SU-DHL-6 (cell line): ENCODE measurements around the gene ASCC2.

ENCODE experiments used
- H2AFZ ChIP-seq: fragments of 200-600 bp; sonication (generic); 2 replicates; pipeline ENCODE4 v1.6.1; 2014; ENCODE audit warnings: low read depth, mild to moderate bottlenecking, moderate library complexity, mixed read lengths, antibody characterized with exemption, low read length; ENCODE audit not compliant: severe bottlenecking
- H3F3A ChIP-seq: fragments of 200-600 bp; shearing (Covaris generic); 2 replicates; pipeline ENCODE4 v1.6.0; 2016; ENCODE audit warnings: antibody characterized with exemption, mild to moderate bottlenecking; ENCODE audit not compliant: insufficient read depth
- H3K27ac ChIP-seq: fragments of 200-600 bp; sonication (generic); 2 replicates; pipeline ENCODE4 v1.5.1; 2016; ENCODE audit warnings: low read depth, mild to moderate bottlenecking, low read length, moderate library complexity, mixed read lengths
- H3K27me3 ChIP-seq: fragments of 200-600 bp; sonication (generic), shearing (Covaris generic); 2 replicates; pipeline ENCODE4 v1.6.0; 2014; ENCODE audit warnings: mild to moderate bottlenecking, low read length
- H3K36me3 ChIP-seq: fragments of 200-600 bp; sonication (generic); 2 replicates; pipeline ENCODE4 v1.6.1; 2014; ENCODE audit warnings: mild to moderate bottlenecking, low read length, mixed read lengths
- H3K4me2 ChIP-seq: fragments of 300-600, 200-600 bp; shearing (Covaris generic), sonication (generic); 2 replicates; pipeline ENCODE4 v1.6.0; 2014; ENCODE audit warnings: low read length, low read depth, mild to moderate bottlenecking; ENCODE audit not compliant: poor library complexity, severe bottlenecking
- H3K4me3 ChIP-seq: fragments of 200-600 bp; sonication (generic); 2 replicates; pipeline ENCODE4 v1.5.1; 2014; ENCODE audit warnings: antibody characterized with exemption, low read length, mild to moderate bottlenecking, mixed read lengths; ENCODE audit not compliant: insufficient read depth, poor library complexity, severe bottlenecking
- H3K79me2 ChIP-seq: fragments of 200-600 bp; sonication (generic); 2 replicates; pipeline ENCODE4 v1.6.1; 2014; ENCODE audit warnings: mild to moderate bottlenecking, low read length, moderate library complexity; ENCODE audit not compliant: insufficient read depth
- H3K9ac ChIP-seq: fragments of 200-600 bp; sonication (generic); 2 replicates; pipeline ENCODE4 v1.7.0; 2014; ENCODE audit warnings: mild to moderate bottlenecking, low read length
- H3K9me2 ChIP-seq: fragments of 200-600 bp; sonication (generic); replicated peaks from 2 replicates; pipeline ENCODE4 v1.6.1; 2014; ENCODE audit warnings: low read length; ENCODE audit not compliant: insufficient read depth
- H3K9me3 ChIP-seq: fragments of 200-600 bp; sonication (generic); 2 replicates; pipeline ENCODE4 v1.6.1; 2014; ENCODE audit warnings: low read length, mixed read lengths; ENCODE audit not compliant: insufficient read depth
- H4K20me1 ChIP-seq: fragments of 200-600 bp; sonication (generic); 2 replicates; pipeline ENCODE4 v1.6.1; 2014; ENCODE audit warnings: low read depth, mild to moderate bottlenecking, antibody characterized with exemption, low read length, moderate library complexity, mixed read lengths
- EZH2phosphoT487 ChIP-seq: fragments of 200-600 bp; sonication (generic), shearing (Covaris generic); conservative IDR thresholded peaks from 2 replicates; pipeline ENCODE4 v1.6.1; 2018; ENCODE audit warnings: mild to moderate bottlenecking, antibody characterized with exemption, low read length, moderate library complexity, mixed read lengths
- TF ChIP-seq, protein P1 (sequence below): fragments of 200-600 bp; sonication (generic); IDR thresholded peaks from one replicate; pipeline ENCODE4 v1.5.1; 2017; ENCODE audit warnings: antibody characterized with exemption, mild to moderate bottlenecking, low read length, moderate library complexity; ENCODE audit not compliant: insufficient read depth, poor library complexity, severe bottlenecking

The ASCC2 gene

GRCh38 chr22:29768052-29768693 is 69.9 kb downstream of the ASCC2 start:
- H3K9ac ChIP-seq: peak overlapping the region; percentile 79
- peak overlapping the region; percentile 69 for H3K4me2 ChIP-seq
- peak overlapping the region; percentile 88 for H3K4me3 ChIP-seq
- 0 out of 2 replicates have a peak, but pooled peaks cover 2% of the 10 kb centered on the region for H3K36me3 ChIP-seq
- H2AFZ ChIP-seq: no peak overlapping the region
- no peaks in the 10 kb centered on the region for H3K9me3 ChIP-seq
- H3K79me2 ChIP-seq: peaks cover 25% of the 10 kb centered on the region
- H3K9me2 ChIP-seq: no peaks in the 10 kb centered on the region
- H4K20me1 ChIP-seq: no peaks in the 10 kb centered on the region
- H3F3A ChIP-seq: no peaks in the 10 kb centered on the region
- H3K27ac ChIP-seq: peak overlapping the region; percentile 58; the same call in 1 of the 2 replicates
- H3K27me3 ChIP-seq: no peaks in the 10 kb centered on the region
- TF ChIP-seq EZH2phosphoT487: no peak
- TF ChIP-seq, protein P1, sequence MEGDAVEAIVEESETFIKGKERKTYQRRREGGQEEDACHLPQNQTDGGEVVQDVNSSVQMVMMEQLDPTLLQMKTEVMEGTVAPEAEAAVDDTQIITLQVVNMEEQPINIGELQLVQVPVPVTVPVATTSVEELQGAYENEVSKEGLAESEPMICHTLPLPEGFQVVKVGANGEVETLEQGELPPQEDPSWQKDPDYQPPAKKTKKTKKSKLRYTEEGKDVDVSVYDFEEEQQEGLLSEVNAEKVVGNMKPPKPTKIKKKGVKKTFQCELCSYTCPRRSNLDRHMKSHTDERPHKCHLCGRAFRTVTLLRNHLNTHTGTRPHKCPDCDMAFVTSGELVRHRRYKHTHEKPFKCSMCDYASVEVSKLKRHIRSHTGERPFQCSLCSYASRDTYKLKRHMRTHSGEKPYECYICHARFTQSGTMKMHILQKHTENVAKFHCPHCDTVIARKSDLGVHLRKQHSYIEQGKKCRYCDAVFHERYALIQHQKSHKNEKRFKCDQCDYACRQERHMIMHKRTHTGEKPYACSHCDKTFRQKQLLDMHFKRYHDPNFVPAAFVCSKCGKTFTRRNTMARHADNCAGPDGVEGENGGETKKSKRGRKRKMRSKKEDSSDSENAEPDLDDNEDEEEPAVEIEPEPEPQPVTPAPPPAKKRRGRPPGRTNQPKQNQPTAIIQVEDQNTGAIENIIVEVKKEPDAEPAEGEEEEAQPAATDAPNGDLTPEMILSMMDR: no peak

DNA sequence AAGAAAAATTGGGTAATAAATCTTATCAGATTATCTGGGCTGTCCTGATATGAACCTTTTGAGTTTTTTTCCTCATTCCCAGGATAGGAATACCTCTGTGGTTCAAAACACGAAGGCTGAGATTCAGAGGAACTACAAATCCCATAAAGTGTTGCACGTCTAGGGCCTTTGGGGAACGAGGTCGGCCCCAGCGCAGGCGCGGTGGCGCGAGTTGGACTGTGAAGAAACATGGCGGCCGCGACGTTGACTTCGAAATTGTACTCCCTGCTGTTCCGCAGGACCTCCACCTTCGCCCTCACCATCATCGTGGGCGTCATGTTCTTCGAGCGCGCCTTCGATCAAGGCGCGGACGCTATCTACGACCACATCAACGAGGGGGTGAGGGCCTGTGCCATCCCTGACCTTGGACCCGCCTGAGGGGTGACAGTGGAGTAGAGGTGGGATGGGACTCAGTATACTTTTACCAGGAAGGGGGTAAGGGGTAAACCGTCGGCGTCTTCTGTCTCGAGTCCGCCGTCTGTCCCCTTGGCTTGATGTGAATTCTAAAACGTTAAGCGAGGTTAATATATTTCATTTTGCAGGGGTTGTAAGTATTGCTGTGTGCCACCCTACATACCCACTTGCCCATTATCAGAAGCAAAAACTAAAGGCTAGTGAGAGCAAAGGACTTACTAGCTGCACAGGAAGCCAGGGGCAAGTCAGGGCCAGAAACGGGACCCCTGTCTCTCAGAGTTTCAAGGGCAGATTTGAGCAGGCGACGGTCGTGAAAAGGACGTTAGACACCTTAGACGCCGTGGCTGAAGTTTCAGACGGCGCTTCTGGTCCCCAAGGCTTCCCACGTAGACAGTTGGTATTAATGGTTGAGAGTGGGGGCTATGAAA is 70.7 kb downstream of the ASCC2 start, which contains the start of gene UQCR10:
TSS of gene UQCR10 (plus strand) at position 199 of the 881 bp plus-strand sequence. CDS start at position 229, 30 bp downstream.
- Histone ChIP-seq H3K4me3 (peak within 1 kb of the TSS; percentile 88), H3K9ac (peak within 1 kb of the TSS; percentile 79), H3K36me3 (0 out of 2 replicates have a peak, but pooled peaks cover 2% of the 10 kb centered on the region), H3F3A (no peaks in the 10 kb centered on the region), H3K4me2 (peak within 1 kb of the TSS; percentile 69), H3K79me2 (peaks cover 25% of the 10 kb centered on the region), H2AFZ (peak within 1 kb of the TSS; percentile 72), H3K9me2 (no peaks in the 10 kb centered on the region), H3K27ac (peak within 1 kb of the TSS; percentile 58), H4K20me1 (no peaks in the 10 kb centered on the region), H3K27me3 (no peaks in the 10 kb centered on the region), H3K9me3 (no peaks in the 10 kb centered on the region)
- TF ChIP-seq EZH2phosphoT487: no peak
- TF ChIP-seq, protein P1: no peak

DNA sequence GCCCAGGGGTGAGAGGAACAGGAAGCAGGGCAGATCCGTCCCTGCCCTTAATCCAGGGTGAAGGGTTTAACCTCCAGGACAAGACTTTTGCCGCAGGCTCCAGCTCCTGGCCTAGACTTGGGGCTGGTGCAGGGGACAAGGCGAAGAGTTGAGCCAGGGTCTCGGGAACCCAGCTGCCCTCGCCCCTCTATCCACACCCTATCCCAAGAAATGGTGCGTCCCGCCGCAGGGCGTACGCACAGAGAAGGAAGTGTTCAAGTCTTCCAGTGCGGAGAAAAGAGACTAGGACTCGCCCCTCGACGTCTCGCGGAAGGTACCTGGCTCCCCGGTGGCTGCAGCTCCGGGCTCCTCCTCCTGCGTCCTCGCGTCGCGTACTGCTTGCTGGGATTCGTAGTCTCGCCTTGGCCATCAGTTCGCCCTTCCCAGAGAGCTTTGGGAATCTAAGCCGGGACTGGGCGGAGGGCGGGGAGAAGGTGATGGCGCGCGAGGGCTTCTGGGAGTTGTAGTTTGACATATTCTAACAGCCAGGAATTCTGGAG is 71.4 kb downstream of the ASCC2 start, which contains the start of gene ZMAT5:
TSS of gene ZMAT5 (minus strand) at position 376 of the 539 bp plus-strand sequence. CDS start 18,463 bp downstream, outside the sequence.
- no peak for TF ChIP-seq EZH2phosphoT487
- TF ChIP-seq, protein P1: no peak
- H3K36me3 ChIP-seq: 0 out of 2 replicates have a peak, but pooled peaks cover 2% of the 10 kb centered on the region
- H3K27ac ChIP-seq: peak within 1 kb of the TSS; percentile 58
- peak within 1 kb of the TSS; percentile 69 for H3K4me2 ChIP-seq
- no peaks in the 10 kb centered on the region for H4K20me1 ChIP-seq
- H3K4me3 ChIP-seq: peak within 1 kb of the TSS; percentile 88
- H3F3A ChIP-seq: no peaks in the 10 kb centered on the region
- peak within 1 kb of the TSS; percentile 72 for H2AFZ ChIP-seq
- no peaks in the 10 kb centered on the region for H3K9me2 ChIP-seq
- peaks cover 25% of the 10 kb centered on the region for H3K79me2 ChIP-seq
- H3K9ac ChIP-seq: peak within 1 kb of the TSS; percentile 79
- H3K27me3 ChIP-seq: no peaks in the 10 kb centered on the region
- H3K9me3 ChIP-seq: no peaks in the 10 kb centered on the region
